ENCODE results near the gene SYTL2.

GRCh38 chr11:85679576-85679975 is 131.4 kb downstream of the SYTL2 start:
- TF ChIP-seq ZBTB33 (IDR thresholded peaks at IDR 0.05) (no peak), CTCF (IDR thresholded peaks at IDR 0.05; ENCODE audit: low read depth, low read length, missing input control) (no peak), YY1 (IDR thresholded peaks at IDR 0.05) (no peak), RAD21 (IDR thresholded peaks at IDR 0.05) (no peak), EGR1 (IDR thresholded peaks at IDR 0.05; ENCODE audit: low read depth in 2 of 2) (no peak), TAF1 (conservative IDR thresholded peaks at IDR 0.05) (no peak)

Measured in liver (tissue), 3 donors.